H9 (cell line): ENCODE results near the gene UNC5C. TPM values are rescaled to one million over a fixed set of nuclear protein-coding genes. Genes with fewer than 3 reads are reported as not detected.

Experiments
- DNase-seq: peaks from one replicate; pipeline ENCODE4 v3.0.0-alpha.2; 2017
- H2AFZ ChIP-seq: one replicate; pipeline ENCODE4 v1.6.1; 2013; ENCODE audit warnings: mild to moderate bottlenecking, low read length, control low read depth, moderate library complexity
- H2AK5ac ChIP-seq: 2 replicates; pipeline ENCODE4 v1.6.1; 2013; ENCODE audit warnings: low read length, control low read depth, mixed read lengths; ENCODE audit not compliant: insufficient read length
- H2BK120ac ChIP-seq: one replicate; pipeline ENCODE4 v1.6.1; 2013; ENCODE audit warnings: low read depth, mild to moderate bottlenecking, low read length, control low read depth, inconsistent platforms; ENCODE audit not compliant: poor library complexity, severe bottlenecking
- H2BK12ac ChIP-seq: 2 replicates; pipeline ENCODE4 v1.6.1; 2013; ENCODE audit warnings: low read length, control low read depth, mixed read lengths, low read depth; ENCODE audit not compliant: insufficient read length
- H2BK15ac ChIP-seq: 2 replicates; pipeline ENCODE4 v1.6.1; 2013; ENCODE audit warnings: low read depth, low read length, control low read depth
- H2BK20ac ChIP-seq: one replicate; pipeline ENCODE4 v1.6.1; 2013; ENCODE audit warnings: low read depth, mild to moderate bottlenecking, low read length, control low read depth, inconsistent platforms; ENCODE audit not compliant: poor library complexity, severe bottlenecking
- H2BK5ac ChIP-seq: 2 replicates; pipeline ENCODE4 v1.6.1; 2013; ENCODE audit warnings: low read length, control low read depth, mixed read lengths; ENCODE audit not compliant: insufficient read length
- H3K14ac ChIP-seq: 2 replicates; pipeline ENCODE4 v1.6.1; 2013; ENCODE audit warnings: low read length, control low read depth; ENCODE audit not compliant: insufficient read depth
- H3K18ac ChIP-seq: 2 replicates; pipeline ENCODE4 v1.6.1; 2013; ENCODE audit warnings: low read depth, mild to moderate bottlenecking, mixed read lengths, low read length, control low read depth; ENCODE audit not compliant: insufficient read length
- H3K23ac ChIP-seq: 2 replicates; pipeline ENCODE4 v1.6.1; 2013; ENCODE audit warnings: low read length, control low read depth, mixed read lengths, low read depth; ENCODE audit not compliant: insufficient read length
- H3K23me2 ChIP-seq: 2 replicates; pipeline ENCODE4 v1.6.1; 2013; ENCODE audit warnings: low read depth, mild to moderate bottlenecking, mixed read lengths, low read length, control low read depth; ENCODE audit not compliant: insufficient read length, poor library complexity, severe bottlenecking
- H3K27ac ChIP-seq: 2 replicates; pipeline ENCODE4 v1.5.1; 2013; ENCODE audit warnings: low read length, control low read depth, mixed read lengths, low read depth; ENCODE audit not compliant: insufficient read length
- H3K27me3 ChIP-seq: 2 replicates; pipeline ENCODE4 v1.6.1; 2013; ENCODE audit warnings: low read length, control low read depth, inconsistent platforms; ENCODE audit not compliant: insufficient read depth
- H3K4ac ChIP-seq: 2 replicates; pipeline ENCODE4 v1.6.1; 2013; ENCODE audit warnings: low read depth, mild to moderate bottlenecking, control low read depth, inconsistent platforms, low read length, moderate library complexity
- H3K4me1 ChIP-seq: 2 replicates; pipeline ENCODE4 v1.6.1; 2013; ENCODE audit warnings: low read length, control low read depth, inconsistent platforms; ENCODE audit not compliant: insufficient read depth
- H3K4me2 ChIP-seq: 2 replicates; pipeline ENCODE4 v1.6.1; 2013; ENCODE audit warnings: low read length, control low read depth, mixed read lengths; ENCODE audit not compliant: insufficient read length, insufficient read depth
- H3K56ac ChIP-seq: 2 replicates; pipeline ENCODE4 v1.6.1; 2013; ENCODE audit warnings: low read depth, mild to moderate bottlenecking, mixed read lengths, low read length, control low read depth; ENCODE audit not compliant: insufficient read length
- H3K79me1 ChIP-seq: 2 replicates; pipeline ENCODE4 v1.6.1; 2013; ENCODE audit warnings: low read depth, mild to moderate bottlenecking, moderate library complexity, low read length, control low read depth, inconsistent platforms; ENCODE audit not compliant: insufficient read depth, poor library complexity, severe bottlenecking
- H3K79me2 ChIP-seq: 2 replicates; pipeline ENCODE4 v1.6.1; 2013; ENCODE audit warnings: low read length, control low read depth, inconsistent platforms; ENCODE audit not compliant: insufficient read depth
- H3K9ac ChIP-seq: 2 replicates; pipeline ENCODE4 v1.6.1; 2013; ENCODE audit warnings: low read length, control low read depth, mixed read lengths; ENCODE audit not compliant: insufficient read length; ENCODE audit errors: extremely low read depth
- H3K9me3 ChIP-seq: one replicate; pipeline ENCODE4 v1.6.1; 2013; ENCODE audit warnings: low read depth, low read length, inconsistent platforms; ENCODE audit not compliant: control insufficient read depth
- H3T11ph ChIP-seq: one replicate; pipeline ENCODE4 v1.6.1; 2013; ENCODE audit warnings: mild to moderate bottlenecking, low read length, control low read depth, inconsistent platforms
- H4K20me1 ChIP-seq: one replicate; pipeline ENCODE4 v1.6.1; 2013; ENCODE audit not compliant: control insufficient read depth, insufficient read length, insufficient read depth
- H4K5ac ChIP-seq: 2 replicates; pipeline ENCODE4 v1.6.1; 2013; ENCODE audit warnings: low read depth, mild to moderate bottlenecking, mixed read lengths, low read length, control low read depth; ENCODE audit not compliant: insufficient read length
- H4K8ac ChIP-seq: replicated peaks from 2 replicates; pipeline ENCODE4 v1.6.1; 2013; ENCODE audit warnings: low read length, control low read depth, mixed read lengths, low read depth; ENCODE audit not compliant: insufficient read length
- H4K91ac ChIP-seq: 2 replicates; pipeline ENCODE4 v1.6.1; 2013; ENCODE audit warnings: low read depth, mild to moderate bottlenecking, moderate library complexity, mixed read lengths, low read length, control low read depth; ENCODE audit not compliant: insufficient read length
- H3K27ac Mint-ChIP-seq, 3 experiments: 2 replicates in 2 of 3; 3 replicates in 1 of 3; pipeline ENCODE4 v1.8.0; 2020 to 2021; ENCODE audit warnings: mixed read lengths in 3 of 3, mild to moderate bottlenecking in 1 of 3, moderate library complexity in 1 of 3
- H3K27me3 Mint-ChIP-seq: 2 replicates; pipeline ENCODE4 v1.8.0; 2021; ENCODE audit warnings: low read depth, mild to moderate bottlenecking, moderate library complexity, mixed read lengths
- H3K36me3 Mint-ChIP-seq, 3 experiments: 2 replicates in 2 of 3; 3 replicates in 1 of 3; pipeline ENCODE4 v1.8.0; 2020 to 2021; ENCODE audit warnings: low read depth in 3 of 3, mixed read lengths in 3 of 3; ENCODE audit not compliant: insufficient read depth in 1 of 3
- H3K4me1 Mint-ChIP-seq, 2 experiments: 2 replicates each; pipeline ENCODE4 v1.8.0; 2020; ENCODE audit warnings: mixed read lengths in 2 of 2
- H3K4me3 Mint-ChIP-seq, 2 experiments: 2 replicates in 1 of 2; 3 replicates in 1 of 2; pipeline ENCODE4 v1.8.0; 2020 to 2021; ENCODE audit warnings: mild to moderate bottlenecking in 2 of 2, mixed read lengths in 2 of 2, moderate library complexity in 1 of 2
- H3K9me3 Mint-ChIP-seq, 2 experiments: 2 replicates in 1 of 2; 3 replicates in 1 of 2; pipeline ENCODE4 v1.8.0; 2020; ENCODE audit warnings: mild to moderate bottlenecking in 2 of 2, mixed read lengths in 2 of 2, moderate library complexity in 1 of 2
- WGBS: extraction: QIAGEN DNeasy Blood & Tissue Kit; methylation state at CpG from one replicate; pipeline ENCODE4 v1.1.7; 2013; ENCODE audit warnings: missing lambda C conversion rate, low lambda C conversion rate, mixed read lengths; ENCODE audit not compliant: insufficient read length; ENCODE audit errors: extremely low coverage; 5-methylcytosine and 5-hydroxymethylcytosine counted together
- total RNA-seq: library from RNA; stranded (reverse); gene quantifications from 2 replicates; pipeline ENCODE4 v1.2.1, GENCODE V29; 2021
- TF ChIP-seq, protein P1 (sequence below): fragments of 200-600 bp; sonication (generic); conservative IDR thresholded peaks from 3 replicates; pipeline ENCODE4 v1.8.0; 2021; ENCODE audit warnings: antibody characterized with exemption, mild to moderate bottlenecking

UNC5C gene
- total RNA-seq, 1 experiment from 2014 or later: not detected

DNA sequence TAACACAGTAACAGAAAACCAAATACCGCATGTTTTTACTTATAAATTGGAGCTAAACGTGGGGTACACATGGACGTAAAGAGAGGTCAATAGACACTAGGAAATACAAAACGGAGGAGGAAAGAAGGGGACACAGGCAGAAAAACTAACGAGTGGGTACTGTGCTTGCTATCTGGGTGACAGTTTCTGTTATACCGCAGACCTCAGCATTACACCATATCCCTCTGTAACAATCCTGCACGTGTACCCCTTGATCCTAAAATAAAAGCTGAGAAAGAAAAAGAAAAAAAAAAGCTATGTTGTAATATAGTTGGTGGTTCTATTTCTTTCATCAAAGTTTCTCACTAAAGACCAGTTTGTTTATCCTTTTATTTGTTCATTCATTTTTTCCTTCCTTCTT, 47.9 kb upstream of the UNC5C start:
- Histone ChIP-seq H2AK5ac (no peak overlapping the region), H3K4ac (no peak overlapping the region), H3K27me3 (no peaks in the 10 kb centered on the region), H4K5ac (no peak overlapping the region), H3K14ac (no peak overlapping the region), H3K9me3 (no peaks in the 10 kb centered on the region), H4K91ac (no peak overlapping the region), H2AFZ (no peak overlapping the region), H3K79me2 (no peaks in the 10 kb centered on the region), H3T11ph (no peak overlapping the region), H2BK12ac (no peak overlapping the region), H3K56ac (no peak overlapping the region), H3K4me2 (no peak overlapping the region), H4K8ac (no peak overlapping the region), H4K20me1 (no peaks in the 10 kb centered on the region), H3K9ac (no peak overlapping the region), H3K23me2 (no peaks in the 10 kb centered on the region), H3K79me1 (no peaks in the 10 kb centered on the region), H3K27ac (no peak overlapping the region), H2BK20ac (no peak overlapping the region), H3K4me1 (no peaks in the 10 kb centered on the region), H2BK120ac (no peak overlapping the region), H2BK5ac (no peak overlapping the region), H3K23ac (no peak overlapping the region), H2BK15ac (no peak overlapping the region), H3K18ac (no peak overlapping the region)
- Mint-ChIP-seq H3K27me3 (no peaks in the 10 kb centered on the region), H3K9me3 (no peaks in the 10 kb centered on the region), H3K4me3 (no peak overlapping the region), H3K4me1 (no peaks in the 10 kb centered on the region), H3K36me3 (no peaks in the 10 kb centered on the region), H3K27ac (no peak overlapping the region)
- TF ChIP-seq, protein P1, sequence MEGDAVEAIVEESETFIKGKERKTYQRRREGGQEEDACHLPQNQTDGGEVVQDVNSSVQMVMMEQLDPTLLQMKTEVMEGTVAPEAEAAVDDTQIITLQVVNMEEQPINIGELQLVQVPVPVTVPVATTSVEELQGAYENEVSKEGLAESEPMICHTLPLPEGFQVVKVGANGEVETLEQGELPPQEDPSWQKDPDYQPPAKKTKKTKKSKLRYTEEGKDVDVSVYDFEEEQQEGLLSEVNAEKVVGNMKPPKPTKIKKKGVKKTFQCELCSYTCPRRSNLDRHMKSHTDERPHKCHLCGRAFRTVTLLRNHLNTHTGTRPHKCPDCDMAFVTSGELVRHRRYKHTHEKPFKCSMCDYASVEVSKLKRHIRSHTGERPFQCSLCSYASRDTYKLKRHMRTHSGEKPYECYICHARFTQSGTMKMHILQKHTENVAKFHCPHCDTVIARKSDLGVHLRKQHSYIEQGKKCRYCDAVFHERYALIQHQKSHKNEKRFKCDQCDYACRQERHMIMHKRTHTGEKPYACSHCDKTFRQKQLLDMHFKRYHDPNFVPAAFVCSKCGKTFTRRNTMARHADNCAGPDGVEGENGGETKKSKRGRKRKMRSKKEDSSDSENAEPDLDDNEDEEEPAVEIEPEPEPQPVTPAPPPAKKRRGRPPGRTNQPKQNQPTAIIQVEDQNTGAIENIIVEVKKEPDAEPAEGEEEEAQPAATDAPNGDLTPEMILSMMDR: no peak
- no peak for DNase-seq
- no CpG with 5 or more reads among the region's 7 CpGs for WGBS
